GDM1 (cell line): ENCODE data around the gene CEP120.
A peak's percentile ranks its signal among the peaks of the same experiment; 100 is the strongest.
"Not testable (repeated sequence)": the region's sequence is repeated elsewhere in the genome, so short reads cannot be mapped to it uniquely, and the experiment has no call there.

Source experiments
- DNase-seq: peaks from one replicate; lab custom pipeline; 2025; lab: John Stamatoyannopoulos, UW

CEP120 gene

GRCh38 chr5:123387313-123387712 is 35.9 kb downstream of the CEP120 start:
- no peak for DNase-seq

- DNase-seq: no peak
These were observed 41.0 kb downstream of the CEP120 start for GRCh38 chr5:123382252-123382651.

- peak; percentile 2 for DNase-seq
These were observed 51.5 kb downstream of the CEP120 start for GRCh38 chr5:123371575-123372179.

- no peak for DNase-seq
These were observed 53.7 kb downstream of the CEP120 start for GRCh38 chr5:123369371-123369968.

- DNase-seq: no peak
These were observed 55.5 kb downstream of the CEP120 start for GRCh38 chr5:123367739-123368138.

- DNase-seq: no peak
These were observed 58.0 kb downstream of the CEP120 start for GRCh38 chr5:123365156-123365555.

GRCh38 chr5:123364441-123365155 is 58.6 kb downstream of the CEP120 start:
- no peak for DNase-seq

- no peak for DNase-seq
These were observed 62.3 kb downstream of the CEP120 start for GRCh38 chr5:123360910-123361309.

GRCh38 chr5:123360201-123360571 is 63.0 kb downstream of the CEP120 start:
- DNase-seq: no peak

GRCh38 chr5:123359454-123360200 is 63.6 kb downstream of the CEP120 start:
- DNase-seq: no peak

GRCh38 chr5:123358751-123359150 is 64.5 kb downstream of the CEP120 start:
- DNase-seq: no peak

- DNase-seq: no peak
These were observed 64.9 kb downstream of the CEP120 start for GRCh38 chr5:123358304-123358703.

- DNase-seq: no peak
These were observed 71.4 kb downstream of the CEP120 start for GRCh38 chr5:123351820-123352219.

- DNase-seq: no peak
These were observed 72.0 kb downstream of the CEP120 start for GRCh38 chr5:123351240-123351639.

GRCh38 chr5:123350742-123351141 is 72.5 kb downstream of the CEP120 start:
- no peak for DNase-seq

- DNase-seq: no peak
These were observed 78.3 kb downstream of the CEP120 start for GRCh38 chr5:123344816-123345426.

- DNase-seq: no peak
These were observed 82.3 kb downstream of the CEP120 start for GRCh38 chr5:123340928-123341327.

GRCh38 chr5:123308377-123308776 is 114.8 kb downstream of the CEP120 start:
- DNase-seq: not testable (repeated sequence)

- DNase-seq: no peak
These were observed 117.5 kb downstream of the CEP120 start for GRCh38 chr5:123305751-123306150.

- DNase-seq: no peak
These were observed 118.4 kb downstream of the CEP120 start for GRCh38 chr5:123304777-123305316.

- no peak for DNase-seq
These were observed 119.4 kb downstream of the CEP120 start for GRCh38 chr5:123303802-123304201.

- no peak for DNase-seq
These were observed 122.9 kb downstream of the CEP120 start for GRCh38 chr5:123300266-123300665.
